RWPE1 (cell line): ENCODE measurements around the gene RAPGEF2.
A peak's percentile ranks its signal among the peaks of the same experiment; 100 is the strongest.

Experiments used
- CTCF ChIA-PET: fragments of 350-600 bp; sonication (Branson Sonifier 250); formaldehyde crosslinking; extraction: SDS; loops from one replicate; lab custom pipeline; 2021; lab: Yijun Ruan, JAX
- POLR2A ChIA-PET: fragments of 400-600 bp; formaldehyde crosslinking; extraction: SDS; loops from one replicate; lab custom pipeline; 2020; ENCODE audit warnings: antibody characterized with exemption; ENCODE audit not compliant: low non-redundant PET; lab: Yijun Ruan, JAX
- DNase-seq: peaks from one replicate; pipeline ENCODE4 v3.0.0; 2012; ENCODE audit warnings: low spot score
- H3K27ac ChIP-seq: fragments of 450-650 bp; 2 replicates; pipeline ENCODE4 v1.5.1; 2017
- TF ChIP-seq, protein P1 (sequence below): fragments of 450-650 bp; conservative IDR thresholded peaks from 2 replicates; pipeline ENCODE4 v1.5.1; 2017; ENCODE audit warnings: low read depth, mild to moderate bottlenecking

RAPGEF2 gene

DNA sequence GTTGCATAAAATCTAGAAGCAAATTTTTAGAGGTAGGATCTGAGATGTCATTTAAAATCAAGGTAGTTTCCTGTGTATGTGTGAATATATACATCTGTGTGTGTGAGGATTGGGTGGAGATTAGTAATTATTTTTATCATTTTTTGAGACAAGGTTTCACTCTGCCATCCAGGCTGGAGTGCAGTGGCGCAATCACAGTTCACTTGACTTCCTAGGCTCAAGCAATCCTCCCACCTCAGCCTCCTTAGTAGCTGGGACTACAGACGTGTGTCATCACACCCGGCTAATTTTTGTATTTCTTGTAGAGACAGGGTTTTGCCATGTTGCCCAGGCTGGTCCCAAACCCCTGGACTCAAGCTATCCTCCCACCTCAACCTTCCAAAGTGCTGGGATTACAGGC lies 188.3 kb downstream of the RAPGEF2 start:
- CTCF ChIA-PET, result no interaction called here
- no peak for DNase-seq
- POLR2A ChIA-PET, result no interaction called here
- H3K27ac ChIP-seq, result peak overlapping the region; percentile 59; the same call in 1 of the 2 replicates
- TF ChIP-seq, protein P1, sequence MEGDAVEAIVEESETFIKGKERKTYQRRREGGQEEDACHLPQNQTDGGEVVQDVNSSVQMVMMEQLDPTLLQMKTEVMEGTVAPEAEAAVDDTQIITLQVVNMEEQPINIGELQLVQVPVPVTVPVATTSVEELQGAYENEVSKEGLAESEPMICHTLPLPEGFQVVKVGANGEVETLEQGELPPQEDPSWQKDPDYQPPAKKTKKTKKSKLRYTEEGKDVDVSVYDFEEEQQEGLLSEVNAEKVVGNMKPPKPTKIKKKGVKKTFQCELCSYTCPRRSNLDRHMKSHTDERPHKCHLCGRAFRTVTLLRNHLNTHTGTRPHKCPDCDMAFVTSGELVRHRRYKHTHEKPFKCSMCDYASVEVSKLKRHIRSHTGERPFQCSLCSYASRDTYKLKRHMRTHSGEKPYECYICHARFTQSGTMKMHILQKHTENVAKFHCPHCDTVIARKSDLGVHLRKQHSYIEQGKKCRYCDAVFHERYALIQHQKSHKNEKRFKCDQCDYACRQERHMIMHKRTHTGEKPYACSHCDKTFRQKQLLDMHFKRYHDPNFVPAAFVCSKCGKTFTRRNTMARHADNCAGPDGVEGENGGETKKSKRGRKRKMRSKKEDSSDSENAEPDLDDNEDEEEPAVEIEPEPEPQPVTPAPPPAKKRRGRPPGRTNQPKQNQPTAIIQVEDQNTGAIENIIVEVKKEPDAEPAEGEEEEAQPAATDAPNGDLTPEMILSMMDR, result no peak

GRCh38 chr4:159292137-159292896 lies 189.4 kb downstream of the RAPGEF2 start:
- TF ChIP-seq, protein P1, result no peak
- no peak overlapping the region for H3K27ac ChIP-seq
- POLR2A ChIA-PET, result no interaction called here
- DNase-seq, result no peak
- CTCF ChIA-PET, result interaction anchor here (0.6 kb wide), 1 partner anchor 25 kb away, joined by 3 read pairs; no protein-coding TSS in a partner anchor

DNA sequence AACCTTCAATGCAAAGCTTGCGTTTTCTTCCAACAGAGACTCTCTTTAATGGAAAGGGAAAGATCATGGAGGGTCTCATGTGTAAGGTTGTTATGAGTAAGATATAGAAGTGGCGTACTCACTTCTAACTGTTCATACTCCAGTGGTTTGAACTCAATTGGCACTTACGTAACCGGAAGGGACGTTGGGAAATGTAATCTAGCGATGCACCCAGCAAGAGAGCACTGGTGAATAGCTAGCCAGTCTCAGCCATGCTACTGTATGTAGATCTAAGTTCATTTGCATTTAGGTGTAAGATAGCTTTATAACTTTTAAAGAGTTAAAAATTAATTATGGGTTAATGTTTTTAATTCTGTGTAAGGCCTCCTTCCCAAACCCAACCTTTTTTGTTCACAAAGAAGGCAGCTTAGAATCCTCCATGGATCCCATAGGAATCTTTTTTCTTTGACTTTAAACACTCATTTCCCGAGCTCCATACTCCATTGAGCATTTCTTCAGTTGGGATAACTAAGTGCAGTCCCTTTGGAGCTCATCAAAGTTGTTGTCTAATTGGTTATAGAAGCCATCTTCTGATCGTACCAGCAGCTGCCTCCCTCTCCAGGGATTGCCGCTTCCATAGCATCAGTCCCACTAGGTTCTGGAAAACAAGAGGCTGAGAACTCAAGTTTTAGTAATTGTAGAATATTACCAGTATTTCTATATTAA lies 191.1 kb downstream of the RAPGEF2 start:
- no peak for DNase-seq
- POLR2A ChIA-PET, result interaction anchor here (0.6 kb wide), 1 partner anchor 419 kb away, joined by 3 read pairs; no protein-coding TSS in a partner anchor
- H3K27ac ChIP-seq, result no peak overlapping the region
- TF ChIP-seq, protein P1, result no peak
- CTCF ChIA-PET, result no interaction called here

DNA sequence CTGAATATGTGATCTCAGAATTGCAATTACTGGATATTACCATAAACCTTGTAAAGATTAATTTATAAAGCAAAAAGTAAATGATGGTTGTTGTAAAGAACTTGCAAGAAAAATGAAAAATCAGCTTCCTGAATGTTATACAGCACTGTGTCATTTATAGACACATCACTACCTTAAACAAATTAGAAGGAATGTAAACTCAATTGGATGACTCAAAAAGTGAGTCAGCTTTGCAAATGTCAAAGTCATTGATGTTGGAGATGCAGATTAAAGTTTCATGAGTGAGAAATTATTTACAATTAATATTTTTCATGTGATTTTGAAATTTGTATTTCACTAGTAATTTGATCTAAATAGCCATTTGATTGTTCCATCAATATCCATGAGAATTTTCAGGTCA lies 193.2 kb downstream of the RAPGEF2 start:
- TF ChIP-seq, protein P1, result no peak
- peak; percentile 51 for DNase-seq
- H3K27ac ChIP-seq, result no peak overlapping the region
- POLR2A ChIA-PET, result no interaction called here
- CTCF ChIA-PET, result interaction anchor here (0.7 kb wide), 1 partner anchor 9 kb away, joined by 3 read pairs; no protein-coding TSS in a partner anchor

DNA sequence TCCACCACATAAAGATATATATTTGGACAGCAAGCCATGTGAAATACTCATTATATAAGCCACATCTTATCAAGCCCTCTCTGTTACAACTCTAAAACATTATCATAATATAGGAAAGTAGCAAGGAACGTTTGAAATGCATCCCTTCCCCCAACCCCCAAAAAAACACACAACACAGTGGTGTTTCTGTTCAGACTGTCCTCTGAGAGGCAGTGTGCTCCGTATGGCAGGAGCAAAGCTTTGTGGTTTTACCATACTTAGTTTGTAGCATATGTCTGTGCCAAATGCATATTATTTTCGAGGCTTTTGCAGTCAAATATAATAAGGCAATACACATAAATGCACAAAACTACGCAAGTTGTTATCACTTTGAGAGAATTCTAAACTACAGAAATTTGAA lies 194.2 kb downstream of the RAPGEF2 start:
- ChIA-PET CTCF (no interaction called here), POLR2A (no interaction called here)
- TF ChIP-seq, protein P1, result no peak
- no peak overlapping the region for H3K27ac ChIP-seq
- DNase-seq, result no peak

DNA sequence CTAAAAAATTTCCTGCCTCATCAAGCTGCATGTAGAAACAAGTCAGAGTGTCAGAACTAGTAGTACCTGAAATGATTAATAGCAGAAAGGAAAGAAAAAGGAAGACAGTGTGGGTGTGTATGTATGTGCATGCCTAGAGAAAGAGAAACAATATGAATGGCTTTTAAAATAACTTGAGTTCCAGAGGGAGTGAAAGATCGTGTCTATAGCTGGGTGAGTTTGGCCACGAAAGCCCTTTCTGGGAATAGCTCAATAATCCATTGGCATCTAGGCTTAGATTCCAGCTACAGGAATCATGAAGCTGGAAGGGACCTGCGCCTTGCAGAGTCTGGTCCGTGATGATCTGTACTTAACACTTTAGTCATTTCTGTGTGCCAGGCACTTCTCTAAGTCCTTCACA lies 195.6 kb downstream of the RAPGEF2 start:
- ChIA-PET POLR2A (no interaction called here), CTCF (interaction anchor here (0.5 kb wide), 1 partner anchor 1016 kb away, joined by 3 read pairs; no protein-coding TSS in a partner anchor)
- TF ChIP-seq, protein P1, result no peak
- DNase-seq, result peak; percentile 58
- no peak overlapping the region for H3K27ac ChIP-seq
